GM12865 (cell line): Measurements from ENCODE around the gene TTYH2.
A peak's percentile ranks its signal among the peaks of the same experiment; 100 is the strongest.

Experiments
- DNase-seq: peaks from one replicate; pipeline ENCODE4 v3.0.0; 2010; ENCODE audit warnings: low read depth
- H3K4me3 ChIP-seq: 2 replicates; pipeline ENCODE4 v1.5.1; 2011; ENCODE audit warnings: mild to moderate bottlenecking, low read depth, low read length, control low read depth
- TF ChIP-seq, protein P1 (sequence below): IDR thresholded peaks from 2 replicates; pipeline ENCODE4 v1.5.1; 2011; ENCODE audit warnings: low read length, control low read depth, low read depth, inconsistent platforms; ENCODE audit not compliant: insufficient read depth; ENCODE audit errors: missing control alignments

The TTYH2 gene

DNA sequence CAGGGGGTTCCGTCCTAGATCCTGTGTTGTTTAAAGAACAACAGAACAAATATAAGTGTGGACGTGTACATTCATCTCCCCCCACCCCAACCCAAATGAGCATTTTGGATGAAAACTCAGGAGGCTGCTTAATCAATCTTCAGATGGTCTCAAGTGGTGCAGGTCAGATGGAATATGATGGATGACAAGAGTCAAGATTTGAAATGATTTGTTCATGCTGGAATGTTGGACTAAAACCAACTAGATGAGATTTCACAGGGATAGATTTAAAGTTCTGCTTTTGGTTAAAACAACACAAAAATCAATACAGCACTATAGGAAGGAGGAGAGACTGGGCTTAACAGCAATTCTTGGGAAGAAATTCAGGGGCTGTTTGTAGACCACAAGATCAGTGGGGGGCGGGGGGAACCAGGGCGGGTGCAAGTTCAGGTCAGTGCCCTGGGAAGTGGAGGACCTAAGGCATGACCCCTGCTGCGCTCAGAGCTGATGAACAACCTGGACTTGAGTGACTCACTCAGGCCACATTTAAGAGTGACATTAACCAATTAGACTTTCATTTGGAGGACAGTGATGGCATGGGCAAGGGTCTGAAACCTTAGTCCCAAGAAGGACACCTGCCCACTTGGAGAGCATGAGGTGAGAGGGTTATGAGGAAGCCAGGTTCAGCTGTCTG is 15.1 kb downstream of the TTYH2 start:
- TF ChIP-seq, protein P1, sequence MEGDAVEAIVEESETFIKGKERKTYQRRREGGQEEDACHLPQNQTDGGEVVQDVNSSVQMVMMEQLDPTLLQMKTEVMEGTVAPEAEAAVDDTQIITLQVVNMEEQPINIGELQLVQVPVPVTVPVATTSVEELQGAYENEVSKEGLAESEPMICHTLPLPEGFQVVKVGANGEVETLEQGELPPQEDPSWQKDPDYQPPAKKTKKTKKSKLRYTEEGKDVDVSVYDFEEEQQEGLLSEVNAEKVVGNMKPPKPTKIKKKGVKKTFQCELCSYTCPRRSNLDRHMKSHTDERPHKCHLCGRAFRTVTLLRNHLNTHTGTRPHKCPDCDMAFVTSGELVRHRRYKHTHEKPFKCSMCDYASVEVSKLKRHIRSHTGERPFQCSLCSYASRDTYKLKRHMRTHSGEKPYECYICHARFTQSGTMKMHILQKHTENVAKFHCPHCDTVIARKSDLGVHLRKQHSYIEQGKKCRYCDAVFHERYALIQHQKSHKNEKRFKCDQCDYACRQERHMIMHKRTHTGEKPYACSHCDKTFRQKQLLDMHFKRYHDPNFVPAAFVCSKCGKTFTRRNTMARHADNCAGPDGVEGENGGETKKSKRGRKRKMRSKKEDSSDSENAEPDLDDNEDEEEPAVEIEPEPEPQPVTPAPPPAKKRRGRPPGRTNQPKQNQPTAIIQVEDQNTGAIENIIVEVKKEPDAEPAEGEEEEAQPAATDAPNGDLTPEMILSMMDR, result no peak

DNA sequence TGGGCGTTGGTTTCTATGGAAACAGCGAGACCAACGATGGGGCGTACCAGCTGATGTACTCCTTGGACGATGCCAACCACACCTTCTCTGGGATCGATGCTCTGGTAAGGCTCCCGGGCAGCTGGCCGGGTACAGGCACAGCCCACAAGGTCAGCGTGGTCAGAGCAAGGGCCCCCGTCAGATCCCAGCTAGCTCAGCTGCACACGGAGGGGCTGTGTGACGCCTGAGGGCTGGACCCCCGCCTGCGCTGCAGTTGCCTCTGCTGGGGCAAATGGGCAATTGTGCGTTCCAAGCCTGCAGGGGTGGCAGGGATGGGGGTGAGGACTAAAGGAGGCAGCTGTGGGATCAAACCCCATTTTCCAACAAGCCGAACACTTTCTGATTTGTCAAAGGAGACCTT is 17.5 kb downstream of the TTYH2 start:
- TF ChIP-seq, protein P1, result no peak
- no peak overlapping the region for H3K4me3 ChIP-seq
- DNase-seq, result no peak

More for the DNA sequence above, 15.1 kb downstream of the TTYH2 start:
- no peak for DNase-seq
- no peak overlapping the region for H3K4me3 ChIP-seq

DNA sequence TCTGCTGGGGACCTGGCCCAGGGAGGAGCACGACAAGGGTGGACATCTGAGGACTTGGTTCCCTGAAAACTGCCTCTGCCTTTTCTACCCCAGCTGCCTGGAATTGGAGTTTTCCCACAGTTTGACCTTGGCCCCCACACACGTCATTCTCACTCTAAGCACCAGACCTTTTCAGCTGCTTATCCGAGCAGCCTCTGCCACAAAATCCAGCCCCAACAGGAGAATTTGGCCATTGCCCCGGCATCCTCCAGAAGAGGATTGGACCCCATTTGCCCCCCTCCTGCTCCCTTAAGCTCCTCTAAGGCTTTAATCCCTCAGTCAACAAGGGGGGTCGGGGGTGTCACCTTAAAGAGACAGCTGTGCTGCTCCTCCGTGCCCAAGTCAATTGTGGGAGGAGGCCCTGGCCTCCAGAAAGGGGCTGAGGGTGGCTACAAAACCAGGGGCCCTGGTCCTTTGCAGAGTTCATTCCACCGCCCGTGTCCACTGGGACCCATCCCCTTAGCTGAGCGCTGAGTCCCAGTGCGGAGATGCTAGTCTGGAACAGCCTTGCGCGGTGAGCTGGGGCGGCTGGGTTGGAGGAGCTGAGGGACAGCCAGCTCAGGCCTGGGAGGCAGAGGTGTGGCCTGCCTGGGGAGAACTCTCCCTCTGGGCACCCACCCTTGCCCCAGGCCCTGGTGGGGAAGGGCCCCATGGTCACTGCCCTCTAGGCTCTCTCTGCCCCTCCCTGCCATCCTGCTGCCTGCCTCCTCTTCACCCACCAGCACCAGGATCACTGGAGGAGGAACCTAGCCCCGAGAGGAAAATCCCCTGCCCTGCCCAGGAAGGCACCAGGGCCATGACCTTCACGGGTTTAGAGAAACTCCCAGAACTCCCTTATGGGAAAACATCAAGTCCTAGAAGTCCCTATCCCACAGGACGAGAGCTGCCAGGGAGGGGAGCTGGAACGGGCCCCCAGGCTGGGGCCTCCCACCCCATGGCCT is 18.8 kb downstream of the TTYH2 start:
- no peak overlapping the region for H3K4me3 ChIP-seq
- TF ChIP-seq, protein P1, result no peak
- no peak for DNase-seq

DNA sequence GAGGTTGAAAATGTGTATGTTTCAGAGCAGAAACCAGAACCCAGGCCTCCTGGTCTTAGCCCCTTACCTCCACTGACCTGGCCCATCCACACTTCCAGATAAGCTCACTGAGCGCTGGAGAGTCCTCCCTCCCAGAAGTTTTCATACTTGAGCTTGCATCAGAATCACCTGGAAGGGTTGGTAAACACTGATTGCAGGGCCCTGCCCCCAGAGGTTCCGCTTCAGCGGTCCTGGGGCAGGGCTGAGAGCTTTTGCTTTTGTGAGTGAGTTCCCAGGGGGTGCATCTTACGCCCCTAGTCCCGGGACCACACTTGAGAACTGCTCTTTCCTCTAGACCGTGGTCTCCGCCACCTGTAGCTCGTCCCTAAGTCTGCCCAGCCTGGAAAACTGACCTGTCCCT is 20.6 kb downstream of the TTYH2 start:
- no peak for DNase-seq
- no peak overlapping the region for H3K4me3 ChIP-seq
- TF ChIP-seq, protein P1, result no peak

DNA sequence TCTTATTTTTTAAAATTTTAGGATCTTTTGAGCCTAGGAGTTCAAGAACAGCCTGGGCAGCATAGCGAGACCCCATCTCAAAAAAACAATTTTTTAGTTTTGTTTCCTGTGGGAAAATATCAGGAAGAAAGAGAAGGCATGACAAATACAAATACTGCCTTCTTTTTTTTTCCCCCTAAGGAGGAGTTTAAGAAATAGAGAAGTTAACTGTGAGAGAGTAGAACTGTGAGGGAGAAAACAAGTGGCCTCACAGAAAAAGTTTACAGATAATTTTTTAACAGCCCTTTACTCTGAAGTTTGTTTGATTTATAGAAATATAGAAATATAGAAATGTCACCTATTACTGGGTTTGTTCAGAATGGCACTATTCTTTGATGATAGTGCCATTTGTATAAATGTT is 21.1 kb downstream of the TTYH2 start:
- TF ChIP-seq, protein P1, result no peak
- DNase-seq, result no peak
- H3K4me3 ChIP-seq, result no peak overlapping the region

DNA sequence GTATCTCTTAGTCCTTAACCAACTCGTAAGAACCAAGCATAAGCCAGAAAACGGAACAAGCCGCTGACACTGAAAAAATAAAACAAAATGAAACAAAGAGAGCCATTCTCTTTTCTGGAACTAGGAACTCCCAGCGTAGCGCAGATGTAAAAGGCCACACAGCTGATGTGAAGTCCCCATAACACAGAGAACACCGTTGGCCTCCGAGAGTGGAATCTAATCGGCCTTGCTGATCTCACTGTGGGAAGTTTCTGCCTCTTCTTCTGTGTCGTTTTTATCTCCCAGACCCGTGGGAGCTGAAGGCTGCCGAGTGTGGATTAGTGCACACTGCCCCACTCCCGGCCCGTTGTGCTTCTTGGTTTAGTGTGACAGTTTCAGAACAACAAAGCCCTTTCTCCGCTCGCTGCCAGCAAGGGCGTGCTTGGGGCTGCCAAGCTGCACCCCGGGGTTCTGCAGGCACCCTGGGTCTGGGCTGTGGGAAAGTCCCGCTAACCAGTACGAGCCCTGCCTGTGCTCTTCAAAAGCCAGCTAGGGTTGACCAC is 21.7 kb downstream of the TTYH2 start:
- TF ChIP-seq, protein P1, result no peak
- no peak overlapping the region for H3K4me3 ChIP-seq
- peak; percentile 13 for DNase-seq
